ENCODE results near the gene APOL6. TPM values are rescaled to one million over a fixed set of nuclear protein-coding genes. Genes with fewer than 3 reads are reported as not detected.
A peak's percentile ranks its signal among the peaks of the same experiment; 100 is the strongest.

The APOL6 gene
- total RNA-seq (19.6 and 21.0 TPM in 2 replicates), polyA plus RNA-seq (2.7 and 3.1 TPM in 2 replicates)

DNA sequence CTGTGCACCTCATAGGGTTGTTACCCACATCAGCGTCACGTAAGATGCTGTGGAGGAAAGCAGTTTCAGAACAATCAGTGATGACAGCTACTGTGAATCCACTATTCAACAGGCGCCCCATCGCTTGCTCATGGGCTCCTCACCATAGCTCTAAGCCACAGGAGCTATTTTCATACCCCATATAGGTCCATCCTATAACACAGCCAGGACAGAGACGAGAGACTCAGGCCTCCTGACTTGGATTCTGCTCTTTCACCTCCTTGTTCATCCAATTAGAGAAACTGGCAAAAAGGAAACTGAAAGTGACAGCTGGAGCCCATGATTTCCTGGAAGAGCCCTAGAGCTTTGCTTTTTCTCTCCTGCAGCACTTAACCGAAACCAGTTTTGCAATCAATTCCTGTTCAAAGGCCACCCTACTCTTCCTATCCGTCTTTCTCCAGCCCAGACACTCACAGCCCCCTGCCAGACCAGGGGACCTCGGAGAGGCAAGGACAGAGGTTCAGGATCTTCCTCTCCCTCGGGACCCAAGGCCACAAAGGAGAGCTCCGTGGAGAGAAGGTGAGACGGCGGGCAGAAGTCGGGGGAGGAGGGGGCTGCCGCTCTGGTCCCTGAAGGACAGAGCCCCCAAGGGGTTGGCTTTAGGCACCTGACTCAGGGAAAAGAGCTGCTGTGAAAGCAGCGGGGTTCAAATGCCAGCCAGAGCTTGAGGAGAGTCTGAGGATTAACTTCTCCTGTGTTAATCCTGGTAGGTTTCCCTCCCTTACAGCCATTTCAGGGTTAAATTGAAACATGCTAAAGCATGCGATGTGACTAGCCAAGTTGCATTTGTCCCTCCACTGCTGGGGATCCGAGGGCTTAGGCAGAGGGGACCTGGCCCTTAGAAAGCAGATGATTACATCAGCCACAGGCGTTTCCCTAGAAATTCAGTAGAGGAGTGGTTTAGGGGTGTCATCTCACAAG lies at the start of gene APOL6:
Gene APOL6, plus strand, starts transcription at position 381 of the 960 bp plus-strand sequence. CDS start 7,980 bp downstream, outside the sequence.
- Histone ChIP-seq H3K4me3 (peak within 1 kb of the TSS; percentile 37), H3K4me2 (peak within 1 kb of the TSS; percentile 77), H3K79me2 (peaks cover 24% of the 10 kb centered on the region), H4K20me1 (ENCODE audit: insufficient read depth, poor library complexity, severe bottlenecking) (no peaks in the 10 kb centered on the region), H3K9me2 (replicated peaks; ENCODE audit: insufficient read depth) (no peaks in the 10 kb centered on the region), H3K4me1 (ENCODE audit: insufficient read depth) (peaks cover 10% of the 10 kb centered on the region), H3K27me3 (no peaks in the 10 kb centered on the region), H2AFZ (peak within 1 kb of the TSS; percentile 72), H3K27ac (peak within 1 kb of the TSS; percentile 94), H3K36me3 (replicated peaks; ENCODE audit: insufficient read depth, low read depth) (no peaks in the 10 kb centered on the region), H3K9me3 (ENCODE audit: low read depth) (no peaks in the 10 kb centered on the region)
- peak; percentile 75 for DNase-seq (ENCODE audit: low spot score)
- 41% methylated on average over 18 of the region's 18 CpGs for WGBS (ENCODE audit: low lambda C conversion rate, missing lambda C conversion rate)
- no peak for TF ChIP-seq EZH2 (IDR thresholded peaks at IDR 0.05; ENCODE audit: borderline replicate concordance)
- TF ChIP-seq, protein P1, sequence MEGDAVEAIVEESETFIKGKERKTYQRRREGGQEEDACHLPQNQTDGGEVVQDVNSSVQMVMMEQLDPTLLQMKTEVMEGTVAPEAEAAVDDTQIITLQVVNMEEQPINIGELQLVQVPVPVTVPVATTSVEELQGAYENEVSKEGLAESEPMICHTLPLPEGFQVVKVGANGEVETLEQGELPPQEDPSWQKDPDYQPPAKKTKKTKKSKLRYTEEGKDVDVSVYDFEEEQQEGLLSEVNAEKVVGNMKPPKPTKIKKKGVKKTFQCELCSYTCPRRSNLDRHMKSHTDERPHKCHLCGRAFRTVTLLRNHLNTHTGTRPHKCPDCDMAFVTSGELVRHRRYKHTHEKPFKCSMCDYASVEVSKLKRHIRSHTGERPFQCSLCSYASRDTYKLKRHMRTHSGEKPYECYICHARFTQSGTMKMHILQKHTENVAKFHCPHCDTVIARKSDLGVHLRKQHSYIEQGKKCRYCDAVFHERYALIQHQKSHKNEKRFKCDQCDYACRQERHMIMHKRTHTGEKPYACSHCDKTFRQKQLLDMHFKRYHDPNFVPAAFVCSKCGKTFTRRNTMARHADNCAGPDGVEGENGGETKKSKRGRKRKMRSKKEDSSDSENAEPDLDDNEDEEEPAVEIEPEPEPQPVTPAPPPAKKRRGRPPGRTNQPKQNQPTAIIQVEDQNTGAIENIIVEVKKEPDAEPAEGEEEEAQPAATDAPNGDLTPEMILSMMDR (IDR thresholded peaks at IDR 0.05; ENCODE audit: poor library complexity): no peak
- no peak for TF ChIP-seq EZH2phosphoT487 (IDR thresholded peaks at IDR 0.05; ENCODE audit: low read depth, severe bottlenecking, unreplicated experiment)

- Histone ChIP-seq H3K9me3 (ENCODE audit: low read depth) (no peaks in the 10 kb centered on the region), H3K4me3 (no peak overlapping the region), H3K36me3 (replicated peaks; ENCODE audit: insufficient read depth, low read depth) (no peaks in the 10 kb centered on the region), H3K79me2 (no peaks in the 10 kb centered on the region), H3K9me2 (replicated peaks; ENCODE audit: insufficient read depth) (no peaks in the 10 kb centered on the region), H4K20me1 (ENCODE audit: insufficient read depth, poor library complexity, severe bottlenecking) (no peaks in the 10 kb centered on the region), H3K4me2 (no peak overlapping the region), H3K4me1 (ENCODE audit: insufficient read depth) (no peaks in the 10 kb centered on the region), H3K27ac (no peak overlapping the region), H3K27me3 (no peaks in the 10 kb centered on the region), H2AFZ (no peak overlapping the region)
- TF ChIP-seq, protein P1 (IDR thresholded peaks at IDR 0.05; ENCODE audit: poor library complexity): no peak
- no peak for TF ChIP-seq EZH2 (IDR thresholded peaks at IDR 0.05; ENCODE audit: borderline replicate concordance)
- TF ChIP-seq EZH2phosphoT487 (IDR thresholded peaks at IDR 0.05; ENCODE audit: low read depth, severe bottlenecking, unreplicated experiment): no peak
- WGBS (ENCODE audit: low lambda C conversion rate, missing lambda C conversion rate): 95% methylated on average over 4 of the region's 4 CpGs
- no peak for DNase-seq (ENCODE audit: low spot score)
Measured at GRCh38 chr22:35599364-35599763, 48.9 kb upstream of the APOL6 start.

GRCh38 chr22:35600476-35600875 lies 47.8 kb upstream of the APOL6 start:
- H2AFZ ChIP-seq: no peak overlapping the region
- no peaks in the 10 kb centered on the region for H4K20me1 ChIP-seq (ENCODE audit: insufficient read depth, poor library complexity, severe bottlenecking)
- no peak overlapping the region for H3K4me2 ChIP-seq
- no peak overlapping the region for H3K27ac ChIP-seq
- no peaks in the 10 kb centered on the region for H3K36me3 ChIP-seq (replicated peaks; ENCODE audit: insufficient read depth, low read depth)
- H3K9me2 ChIP-seq (replicated peaks; ENCODE audit: insufficient read depth): no peaks in the 10 kb centered on the region
- no peaks in the 10 kb centered on the region for H3K27me3 ChIP-seq
- no peaks in the 10 kb centered on the region for H3K79me2 ChIP-seq
- H3K4me1 ChIP-seq (ENCODE audit: insufficient read depth): no peaks in the 10 kb centered on the region
- TF ChIP-seq, protein P1 (IDR thresholded peaks at IDR 0.05; ENCODE audit: poor library complexity): no peak
- no peak for TF ChIP-seq EZH2 (IDR thresholded peaks at IDR 0.05; ENCODE audit: borderline replicate concordance)
- no peak for TF ChIP-seq EZH2phosphoT487 (IDR thresholded peaks at IDR 0.05; ENCODE audit: low read depth, severe bottlenecking, unreplicated experiment)
- H3K4me3 ChIP-seq: no peak overlapping the region
- H3K9me3 ChIP-seq (ENCODE audit: low read depth): no peaks in the 10 kb centered on the region
- no peak for DNase-seq (ENCODE audit: low spot score)
- WGBS (ENCODE audit: low lambda C conversion rate, missing lambda C conversion rate): 84% methylated on average over 12 of the region's 12 CpGs
